Activated CD4-positive, alpha-beta T cell treated with anti-CD3 and anti-CD28 coated beads, Interleukin-2, amount 10 ng/mL, durations not matched to agents 24 days and 14 days (primary cell): ENCODE measurements around the gene CHCHD3. TPM values are rescaled to one million over a fixed set of nuclear protein-coding genes. Genes with fewer than 3 reads are reported as not detected.
"Not testable (repeated sequence)": the region's sequence is repeated elsewhere in the genome, so short reads cannot be mapped to it uniquely, and the experiment has no call there.

Experiments
- DNase-seq: peaks from one replicate; pipeline ENCODE4 v3.0.0; 2022
- H3K27ac Mint-ChIP-seq: one replicate; pipeline ENCODE4 v1.8.0; 2022; ENCODE audit warnings: mild to moderate bottlenecking, mixed read lengths
- H3K27me3 Mint-ChIP-seq: one replicate; pipeline ENCODE4 v1.8.0; 2022; ENCODE audit warnings: mixed read lengths
- H3K36me3 Mint-ChIP-seq: one replicate; pipeline ENCODE4 v1.8.0; 2022; ENCODE audit warnings: low read depth, mild to moderate bottlenecking, mixed read lengths
- H3K4me1 Mint-ChIP-seq: one replicate; pipeline ENCODE4 v1.8.0; 2021; ENCODE audit warnings: mixed read lengths
- H3K4me3 Mint-ChIP-seq: one replicate; pipeline ENCODE4 v1.8.0; 2022; ENCODE audit warnings: mild to moderate bottlenecking, moderate library complexity, mixed read lengths
- H3K9me3 Mint-ChIP-seq: one replicate; pipeline ENCODE4 v1.8.0; 2021; ENCODE audit warnings: mixed read lengths
- intact Hi-C: fragments of 100-400 bp; cut with micrococcal nuclease; formaldehyde crosslinking; loops from one replicate; pipeline ENCODE4 v1.15.1; 2023
- total RNA-seq: library from RNA; stranded (reverse); gene quantifications from 2 replicates; pipeline ENCODE4 v1.2.3, GENCODE V29; 2022

The CHCHD3 gene
- total RNA-seq, 1 donor from 2014 or later: 76.2 TPM

DNA sequence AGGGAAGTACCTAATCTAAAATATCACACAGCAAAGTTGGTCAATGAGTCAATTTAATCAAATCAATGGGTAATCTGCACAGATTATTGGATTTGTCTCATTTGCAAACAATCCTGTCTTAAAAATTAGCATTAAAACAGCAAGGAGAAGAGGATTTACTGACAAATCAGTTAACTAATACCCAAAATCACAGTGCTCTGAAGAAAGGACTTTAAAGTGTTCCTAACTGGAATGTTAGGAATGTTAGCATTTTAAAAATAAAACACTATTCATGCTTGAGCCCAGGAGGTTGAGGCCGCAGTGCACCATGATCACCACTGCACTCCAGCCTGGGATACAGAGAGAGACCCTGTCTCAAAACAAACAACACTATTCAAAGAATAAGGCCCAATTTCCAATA lies 83.1 kb downstream of the CHCHD3 start:
- H3K9me3 Mint-ChIP-seq: no peaks in the 10 kb centered on the region
- intact Hi-C loops: no loop called here
- no peak overlapping the region for H3K4me3 Mint-ChIP-seq
- H3K27ac Mint-ChIP-seq: no peak overlapping the region
- no peaks in the 10 kb centered on the region for H3K27me3 Mint-ChIP-seq
- DNase-seq: no peak
- no peaks in the 10 kb centered on the region for H3K36me3 Mint-ChIP-seq
- H3K4me1 Mint-ChIP-seq: peaks cover 5% of the 10 kb centered on the region

DNA sequence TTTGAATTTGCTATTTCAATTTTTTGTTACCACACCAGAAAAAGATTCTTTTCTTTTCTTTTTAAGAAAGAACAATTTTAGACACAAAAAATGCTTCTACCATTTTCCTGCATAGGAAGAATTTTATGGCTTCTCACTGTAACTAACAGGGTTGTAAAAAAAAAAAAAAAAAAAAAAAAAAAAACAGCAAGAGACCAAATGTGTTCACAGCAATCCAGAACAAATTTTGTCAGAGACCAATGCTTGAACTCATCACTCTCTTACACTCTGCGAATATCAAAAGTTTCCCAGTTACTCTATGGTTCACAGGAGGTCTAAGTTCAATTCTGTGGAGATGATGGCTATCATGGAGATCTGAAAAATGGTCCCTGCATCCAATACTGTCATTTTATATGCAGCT lies 84.4 kb downstream of the CHCHD3 start:
- Mint-ChIP-seq H3K27ac (no peak overlapping the region), H3K4me3 (no peak overlapping the region), H3K9me3 (no peaks in the 10 kb centered on the region), H3K27me3 (no peaks in the 10 kb centered on the region), H3K4me1 (peaks cover 2% of the 10 kb centered on the region), H3K36me3 (no peaks in the 10 kb centered on the region)
- DNase-seq: no peak
- intact Hi-C loops: no loop called here

- intact Hi-C loops: no loop called here
- H3K4me1 Mint-ChIP-seq: peaks cover 2% of the 10 kb centered on the region
- H3K27me3 Mint-ChIP-seq: no peaks in the 10 kb centered on the region
Measured at GRCh38 chr7:132996581-132997242, 85.2 kb downstream of the CHCHD3 start.

GRCh38 chr7:132993377-132994013 lies 88.4 kb downstream of the CHCHD3 start:
- no peak overlapping the region for H3K27ac Mint-ChIP-seq
- intact Hi-C loops: no loop called here
- no peaks in the 10 kb centered on the region for H3K36me3 Mint-ChIP-seq
- H3K9me3 Mint-ChIP-seq: no peaks in the 10 kb centered on the region
- H3K4me3 Mint-ChIP-seq: no peak overlapping the region
- H3K4me1 Mint-ChIP-seq: peaks cover 2% of the 10 kb centered on the region
- no peaks in the 10 kb centered on the region for H3K27me3 Mint-ChIP-seq
- DNase-seq: no peak

More at GRCh38 chr7:132996581-132997242, 85.2 kb downstream of the CHCHD3 start:
- no peak for DNase-seq
- no peaks in the 10 kb centered on the region for H3K36me3 Mint-ChIP-seq
- H3K9me3 Mint-ChIP-seq: no peaks in the 10 kb centered on the region
- H3K27ac Mint-ChIP-seq: no peak overlapping the region
- no peak overlapping the region for H3K4me3 Mint-ChIP-seq

- no peak overlapping the region for H3K4me3 Mint-ChIP-seq
- intact Hi-C loops: no loop called here
- no peaks in the 10 kb centered on the region for H3K27me3 Mint-ChIP-seq
- no peak overlapping the region for H3K27ac Mint-ChIP-seq
- no peaks in the 10 kb centered on the region for H3K9me3 Mint-ChIP-seq
- no peaks in the 10 kb centered on the region for H3K36me3 Mint-ChIP-seq
- DNase-seq: no peak
- H3K4me1 Mint-ChIP-seq: peaks cover 2% of the 10 kb centered on the region
Measured at GRCh38 chr7:132991615-132992587, 90.0 kb downstream of the CHCHD3 start.

DNA sequence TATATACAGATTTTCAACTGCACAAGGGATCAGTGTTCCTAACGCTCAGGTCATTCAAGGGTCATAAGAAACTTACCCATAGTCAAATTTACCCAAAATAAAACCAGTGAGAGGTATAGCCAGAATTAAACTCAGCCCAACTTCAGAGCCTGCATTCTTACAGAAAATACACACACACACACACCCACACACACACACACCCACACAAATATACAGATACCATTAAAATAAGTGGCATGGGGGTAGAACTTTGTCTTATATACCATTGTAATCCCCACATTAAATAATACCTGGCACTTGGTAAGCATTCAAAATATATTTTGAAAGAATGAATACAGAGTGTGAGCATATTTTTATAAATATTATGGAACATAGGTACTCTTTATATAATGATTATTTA lies 93.8 kb downstream of the CHCHD3 start:
- no peak for DNase-seq
- no peaks in the 10 kb centered on the region for H3K27me3 Mint-ChIP-seq
- no peaks in the 10 kb centered on the region for H3K36me3 Mint-ChIP-seq
- intact Hi-C loops: no loop called here
- H3K4me1 Mint-ChIP-seq: no peaks in the 10 kb centered on the region
- H3K27ac Mint-ChIP-seq: no peak overlapping the region
- H3K4me3 Mint-ChIP-seq: no peak overlapping the region
- H3K9me3 Mint-ChIP-seq: no peaks in the 10 kb centered on the region

GRCh38 chr7:132980402-132980801 lies 101.5 kb downstream of the CHCHD3 start:
- Mint-ChIP-seq H3K4me3 (no peak overlapping the region), H3K4me1 (peaks cover 2% of the 10 kb centered on the region), H3K36me3 (no peaks in the 10 kb centered on the region), H3K27ac (no peak overlapping the region), H3K27me3 (no peaks in the 10 kb centered on the region), H3K9me3 (no peaks in the 10 kb centered on the region)
- no peak for DNase-seq
- intact Hi-C loops: no loop called here

- intact Hi-C loops: no loop called here
- Mint-ChIP-seq H3K4me1 (peaks cover 2% of the 10 kb centered on the region), H3K27me3 (no peaks in the 10 kb centered on the region), H3K4me3 (no peak overlapping the region), H3K36me3 (peaks cover 4% of the 10 kb centered on the region), H3K9me3 (no peaks in the 10 kb centered on the region), H3K27ac (no peak overlapping the region)
- no peak for DNase-seq
Measured at GRCh38 chr7:132979524-132979923, 102.4 kb downstream of the CHCHD3 start.

GRCh38 chr7:132977234-132977633 lies 104.7 kb downstream of the CHCHD3 start:
- Mint-ChIP-seq H3K9me3 (no peaks in the 10 kb centered on the region), H3K27ac (no peak overlapping the region), H3K4me1 (peaks cover 2% of the 10 kb centered on the region), H3K4me3 (no peak overlapping the region), H3K36me3 (peaks cover 19% of the 10 kb centered on the region), H3K27me3 (no peaks in the 10 kb centered on the region)
- intact Hi-C loops: no loop called here
- no peak for DNase-seq

- DNase-seq: no peak
- intact Hi-C loops: no loop called here
Measured at GRCh38 chr7:132972745-132973144, 109.1 kb downstream of the CHCHD3 start.

DNA sequence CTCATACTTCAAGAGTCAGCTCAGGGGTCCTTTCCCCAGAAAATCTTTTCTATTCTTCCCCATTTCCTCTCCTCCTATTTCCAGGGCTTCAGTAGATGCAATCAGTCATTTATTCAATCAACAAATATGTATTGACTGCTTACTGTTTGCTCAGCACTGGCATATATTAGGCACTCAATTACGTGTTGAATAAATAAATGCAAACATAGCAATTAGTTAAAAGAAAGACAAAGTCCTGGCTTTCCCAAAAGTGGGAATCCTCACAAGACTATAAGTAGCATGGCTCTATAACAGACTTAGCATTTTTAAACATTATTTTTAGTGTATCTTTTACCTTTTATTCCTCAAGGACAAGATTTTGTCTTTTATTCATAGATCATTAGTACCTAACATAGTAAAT lies 111.6 kb downstream of the CHCHD3 start:
- DNase-seq: no peak
- peaks cover 19% of the 10 kb centered on the region for H3K36me3 Mint-ChIP-seq
- H3K4me1 Mint-ChIP-seq: peaks cover 2% of the 10 kb centered on the region
- no peak overlapping the region for H3K27ac Mint-ChIP-seq
- H3K9me3 Mint-ChIP-seq: no peaks in the 10 kb centered on the region
- intact Hi-C loops: no loop called here
- no peak overlapping the region for H3K4me3 Mint-ChIP-seq
- H3K27me3 Mint-ChIP-seq: no peaks in the 10 kb centered on the region

More at GRCh38 chr7:132972745-132973144, 109.1 kb downstream of the CHCHD3 start:
- Mint-ChIP-seq H3K4me3 (no peak overlapping the region), H3K9me3 (no peaks in the 10 kb centered on the region), H3K27ac (no peak overlapping the region), H3K4me1 (peaks cover 2% of the 10 kb centered on the region), H3K27me3 (no peaks in the 10 kb centered on the region), H3K36me3 (peaks cover 19% of the 10 kb centered on the region)

- Mint-ChIP-seq H3K4me1 (peaks cover 2% of the 10 kb centered on the region), H3K27me3 (no peaks in the 10 kb centered on the region), H3K27ac (no peak overlapping the region), H3K9me3 (no peaks in the 10 kb centered on the region), H3K36me3 (peaks cover 16% of the 10 kb centered on the region), H3K4me3 (no peak overlapping the region)
- no peak for DNase-seq
- intact Hi-C loops: no loop called here
Measured at GRCh38 chr7:132969520-132969919, 112.4 kb downstream of the CHCHD3 start.

GRCh38 chr7:132967470-132967848 lies 114.4 kb downstream of the CHCHD3 start:
- H3K9me3 Mint-ChIP-seq, H3K4me3 Mint-ChIP-seq, H3K4me1 Mint-ChIP-seq, intact Hi-C loops, DNase-seq, H3K27me3 Mint-ChIP-seq, H3K27ac Mint-ChIP-seq, H3K36me3 Mint-ChIP-seq: not testable (repeated sequence)
